Mesenteric fat pad (tissue), 1 donor: ENCODE measurements around the gene HSD17B11. TPM values are rescaled to one million over a fixed set of nuclear protein-coding genes. Genes with fewer than 3 reads are reported as not detected.
"Not testable (repeated sequence)": the region's sequence is repeated elsewhere in the genome, so short reads cannot be mapped to it uniquely, and the experiment has no call there.

Experiments used
- DNase-seq: peaks from one replicate; pipeline ENCODE4 v3.0.0-alpha.2; 2020; ENCODE audit warnings: low spot score
- total RNA-seq: library from RNA; stranded (reverse); fragmentation: NEBNext Ultra II Directional; extraction: Animal tissue kit (Norgen Biotek cat#: 25700); gene quantifications from one replicate; pipeline ENCODE4 v1.2.1, GENCODE V29; 2021
- donor health status: DM: yes; HTN: yes; CAD: no.

The HSD17B11 gene
- total RNA-seq, 1 donor from 2014 or later, result 52.7 TPM

DNA sequence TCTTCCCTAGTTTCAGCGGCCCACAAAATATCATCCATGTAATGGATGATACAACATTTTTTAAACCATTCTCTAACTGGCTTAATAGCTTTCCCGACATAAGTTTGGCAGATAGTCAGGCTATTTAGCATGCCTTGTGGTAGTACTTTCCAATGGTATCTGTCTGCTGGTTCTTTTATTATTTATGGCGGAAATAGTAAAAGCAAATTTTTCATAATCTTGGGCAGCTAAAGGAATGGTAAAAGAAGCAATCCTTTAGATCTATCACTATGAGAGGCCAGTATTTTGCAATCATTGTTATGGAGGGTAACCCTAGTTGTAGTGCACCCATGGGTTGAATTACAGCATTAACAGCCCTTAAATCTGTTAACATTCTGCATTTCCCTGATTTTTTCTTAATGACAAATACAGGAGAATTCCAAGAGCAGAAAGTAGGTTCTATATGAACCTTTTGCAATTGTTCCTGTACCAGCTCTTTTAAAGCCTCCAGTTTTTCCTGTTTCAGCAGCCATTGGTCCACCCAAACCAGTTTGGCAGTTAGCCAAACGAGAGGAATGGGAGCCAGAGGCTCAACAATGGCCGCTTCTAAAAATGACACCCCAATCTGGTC is 14.3 kb upstream of the HSD17B11 start:
- no peak for DNase-seq

GRCh38 chr4:87403732-87404131 is 12.7 kb upstream of the HSD17B11 start:
- DNase-seq, result not testable (repeated sequence)

- no peak for DNase-seq
Observed at GRCh38 chr4:87399954-87400353, 9.0 kb upstream of the HSD17B11 start.

DNA sequence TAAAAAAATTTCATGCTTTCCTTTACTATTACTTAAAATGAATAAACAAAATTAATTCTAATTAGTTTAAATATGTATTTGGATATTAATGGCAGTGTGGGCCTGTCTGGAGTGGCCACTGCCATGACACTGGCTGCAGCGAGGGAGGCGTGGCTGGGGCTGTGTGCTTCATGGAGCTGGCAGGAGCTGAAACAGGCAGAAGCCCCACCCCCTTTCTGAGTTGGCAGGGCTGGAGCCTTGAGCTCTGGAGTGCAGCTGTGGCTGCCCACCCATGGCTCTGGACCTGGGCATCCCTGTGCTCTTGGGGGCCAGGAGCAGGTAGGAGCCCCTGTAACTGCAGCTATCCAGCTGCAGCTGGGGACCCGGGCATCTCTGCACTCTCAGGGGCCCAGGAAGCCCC is 8.2 kb upstream of the HSD17B11 start:
- no peak for DNase-seq

DNA sequence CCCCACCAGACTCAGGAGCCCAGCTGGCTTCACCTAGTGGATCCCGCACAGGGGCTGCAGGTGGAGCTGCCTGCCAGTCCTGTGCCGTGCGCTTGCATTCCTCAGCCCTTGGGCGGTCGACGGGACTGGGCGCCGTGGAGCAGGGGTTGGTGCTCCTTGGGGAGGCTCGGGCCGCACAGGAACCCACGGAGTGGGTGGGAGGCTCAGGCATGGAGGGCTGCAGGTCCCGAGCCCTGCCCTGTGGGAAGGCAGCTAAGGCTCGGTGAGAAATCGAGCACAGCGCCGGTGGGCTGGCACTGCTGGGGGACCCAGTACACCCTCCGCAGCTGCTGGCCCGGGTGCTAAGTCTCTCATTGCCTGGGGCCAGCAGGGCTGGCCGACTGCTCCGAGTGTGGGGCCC is 4.9 kb upstream of the HSD17B11 start:
- DNase-seq, result not testable (repeated sequence)

DNA sequence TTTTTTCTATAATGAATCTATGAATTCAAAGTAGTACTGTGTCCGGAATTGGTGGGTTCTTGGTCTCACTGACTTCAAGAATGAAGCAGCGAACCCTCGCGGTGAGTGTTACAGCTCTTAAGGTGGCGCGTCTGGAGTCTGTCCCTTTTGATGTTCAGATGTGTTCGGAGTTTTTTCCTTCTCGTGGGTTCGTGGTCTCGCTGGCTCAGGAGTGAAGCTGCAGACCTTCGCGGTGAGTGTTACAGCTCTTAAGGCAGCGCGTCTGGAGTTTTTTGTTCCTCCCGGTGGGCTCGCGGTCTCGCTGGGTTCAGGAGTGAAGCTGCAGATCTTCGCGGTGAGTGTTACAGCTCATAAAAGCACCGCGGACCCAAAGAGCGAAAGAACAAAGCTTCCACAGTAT is 4.1 kb upstream of the HSD17B11 start:
- not testable (repeated sequence) for DNase-seq

DNA sequence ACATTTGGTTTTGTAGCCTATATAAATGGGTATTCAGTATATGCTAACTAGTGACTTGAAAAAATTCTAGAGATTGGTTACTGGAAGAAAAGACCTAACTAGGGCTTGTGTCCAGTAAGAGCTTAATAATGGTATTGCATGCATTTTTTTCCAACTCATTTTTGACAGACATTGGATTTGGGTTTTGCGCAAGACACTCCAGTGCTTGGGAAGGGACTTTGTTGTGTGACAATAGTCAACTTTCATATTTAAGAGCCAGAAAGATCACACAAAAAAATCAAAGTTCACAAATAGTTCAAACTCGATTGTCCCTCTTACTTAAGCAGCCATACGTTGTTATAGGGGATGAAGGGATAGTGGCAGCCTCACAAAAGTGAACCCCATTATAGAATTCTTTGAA is 1.2 kb upstream of the HSD17B11 start:
- DNase-seq, result no peak

DNA sequence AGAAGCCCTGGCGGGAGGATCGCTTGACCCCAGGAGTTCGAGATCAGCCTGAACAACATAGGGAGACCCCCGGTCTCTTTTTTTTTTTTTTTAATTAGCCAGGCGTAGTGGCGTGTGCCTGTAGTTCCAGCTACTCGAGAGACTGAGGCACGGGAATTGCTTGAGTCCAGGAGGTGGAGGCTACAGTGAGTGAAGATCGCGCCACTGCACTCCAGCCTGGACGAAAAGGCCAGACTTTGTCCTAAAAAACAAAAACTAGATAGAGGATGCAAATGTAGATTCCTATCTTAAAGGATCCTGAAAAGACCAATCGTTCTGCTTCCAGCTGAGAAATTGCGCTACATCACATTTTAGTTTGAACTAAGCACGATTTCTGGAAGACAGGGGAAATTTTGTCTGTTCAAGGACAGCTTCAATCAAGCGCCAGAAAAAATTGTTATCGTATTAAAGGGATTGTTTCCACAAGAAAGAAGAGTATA is 627 bp upstream of the HSD17B11 start:
- DNase-seq, result no peak

- no peak for DNase-seq
Observed at GRCh38 chr4:87390551-87390890, 467 bp downstream of the HSD17B11 start.

GRCh38 chr4:87390055-87390454 is 933 bp downstream of the HSD17B11 start:
- not testable (repeated sequence) for DNase-seq

GRCh38 chr4:87388901-87389300 is 2.1 kb downstream of the HSD17B11 start:
- DNase-seq, result no peak

- no peak for DNase-seq
Observed at GRCh38 chr4:87387237-87387636, 3.8 kb downstream of the HSD17B11 start.

DNA sequence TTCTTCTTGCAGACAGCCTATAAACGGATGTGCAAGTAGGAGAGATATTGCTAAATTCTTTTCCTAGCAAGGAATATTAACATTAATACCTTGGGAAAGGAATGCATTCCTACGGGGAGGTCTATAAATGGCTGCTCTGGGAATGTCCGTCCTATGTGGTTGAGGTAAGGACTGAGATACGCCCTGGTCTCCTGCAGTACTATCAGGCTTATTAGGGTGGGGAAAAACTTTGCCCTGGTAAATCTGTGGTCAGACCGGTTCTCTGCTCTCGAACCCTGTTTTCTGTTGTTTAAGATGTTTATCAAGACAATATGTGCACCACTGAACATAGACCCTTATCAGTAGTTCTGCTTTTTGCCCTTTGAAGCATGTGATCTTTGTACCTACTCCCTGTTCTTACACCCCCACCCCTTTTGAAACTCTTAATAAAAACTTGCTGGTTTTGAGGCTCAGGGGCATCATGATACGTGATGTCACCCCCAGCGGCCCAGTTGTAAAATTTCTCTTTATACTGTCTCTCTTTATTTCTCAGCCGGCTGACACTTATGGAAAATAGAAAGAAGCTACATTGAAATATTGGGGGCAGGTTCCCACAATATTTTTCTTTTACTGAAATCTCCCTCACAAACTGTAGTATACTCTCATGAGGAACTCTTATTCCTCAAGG is 6.4 kb downstream of the HSD17B11 start:
- DNase-seq, result not testable (repeated sequence)

DNA sequence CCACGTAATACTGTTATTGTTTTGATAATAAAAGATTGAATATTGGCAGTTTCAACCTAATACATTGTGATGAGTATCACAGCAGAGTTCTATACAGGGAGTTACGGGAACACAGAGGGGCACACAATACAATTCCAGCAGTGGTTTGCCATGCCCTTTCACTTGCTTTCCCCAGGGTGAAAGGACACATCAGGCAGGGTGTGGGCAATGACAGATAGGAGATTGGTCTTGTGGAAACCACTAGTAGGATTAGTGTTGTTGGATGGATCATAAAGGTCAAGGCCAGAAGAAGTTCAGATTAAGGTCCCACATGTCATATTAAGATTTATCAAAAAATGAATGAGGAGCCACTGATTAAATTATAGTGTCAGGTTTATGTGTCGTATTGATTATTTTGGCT is 8.1 kb downstream of the HSD17B11 start:
- no peak for DNase-seq

DNA sequence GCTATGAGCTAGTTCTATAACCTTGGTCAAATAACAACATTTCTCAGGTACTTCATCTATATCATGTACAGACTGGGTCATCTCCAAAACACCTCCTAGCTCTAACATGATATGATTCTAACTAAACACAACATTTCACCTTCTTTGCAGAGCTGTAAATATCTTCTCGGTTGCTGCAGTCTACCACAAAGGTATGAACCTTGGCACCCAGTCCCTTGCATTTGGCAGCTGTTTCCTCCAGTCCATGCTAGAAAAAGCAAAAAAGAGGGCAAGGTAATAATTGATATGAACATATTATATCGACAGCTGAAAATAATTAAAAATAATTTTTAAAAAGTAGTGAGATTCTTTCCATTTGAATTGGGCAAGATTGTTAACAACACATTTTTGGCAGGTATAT is 8.9 kb downstream of the HSD17B11 start:
- DNase-seq, result no peak

DNA sequence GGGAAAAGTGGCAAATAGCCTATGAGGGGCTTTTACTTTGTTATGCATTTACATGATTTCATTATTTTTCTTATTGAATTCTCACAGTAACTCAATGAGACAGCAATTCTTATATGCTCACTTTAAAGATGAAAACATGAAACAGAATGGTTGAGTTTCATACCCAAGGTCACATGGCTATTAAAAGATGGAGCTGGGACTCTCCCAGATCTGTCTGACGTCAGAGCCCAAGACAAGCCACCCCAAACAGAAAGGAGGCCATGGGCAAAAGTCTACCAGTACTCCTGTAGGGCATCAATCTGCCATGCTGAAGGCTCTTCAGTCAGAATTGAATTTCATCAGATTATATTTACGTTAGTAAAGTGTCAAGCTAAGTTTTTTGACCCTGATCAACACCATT is 13.2 kb downstream of the HSD17B11 start:
- no peak for DNase-seq

DNA sequence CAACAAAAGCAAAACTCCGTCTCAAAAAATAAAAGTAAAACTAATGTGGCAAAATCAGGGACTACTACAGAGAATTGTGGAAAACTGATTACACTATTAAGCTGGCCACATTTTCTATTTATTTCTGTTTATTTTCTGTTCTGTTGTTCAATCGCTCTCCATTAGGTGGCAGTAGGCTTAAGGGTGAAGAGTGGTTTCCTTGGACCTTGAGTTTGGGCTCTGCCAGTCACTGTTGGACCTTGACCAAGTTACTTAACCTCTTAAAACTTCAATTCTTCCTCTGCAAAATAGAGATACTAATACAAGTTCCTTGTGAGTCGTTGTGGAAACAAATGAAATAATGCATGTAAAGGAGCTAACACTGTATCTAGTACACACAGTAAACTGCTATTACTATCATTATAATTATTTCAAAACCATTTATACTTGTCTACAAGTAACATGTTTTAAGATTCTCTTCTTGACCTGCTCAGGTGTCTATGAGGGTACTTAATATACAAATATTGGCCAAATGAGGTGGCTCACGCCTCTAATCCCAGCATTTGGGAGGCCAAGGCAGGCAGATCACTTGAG is 15.2 kb downstream of the HSD17B11 start:
- DNase-seq, result no peak

DNA sequence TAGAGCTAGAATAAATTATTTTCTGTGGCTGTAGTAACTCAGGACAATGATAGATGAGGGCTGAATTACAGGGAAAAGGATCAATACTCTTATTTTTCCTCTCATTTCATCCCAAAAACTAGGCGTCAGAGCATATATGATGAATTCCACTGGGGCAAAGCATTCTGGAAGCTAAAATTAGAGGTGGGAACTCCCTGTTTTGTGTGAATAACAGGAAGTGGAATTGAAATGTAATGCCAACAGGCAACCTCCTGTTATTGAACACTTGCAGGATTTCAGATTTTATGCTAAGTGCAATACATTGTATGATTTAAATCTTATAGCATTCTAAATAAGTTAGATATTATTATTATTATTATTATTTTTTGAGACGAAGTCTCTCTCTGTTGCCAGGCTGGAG is 20.9 kb downstream of the HSD17B11 start:
- DNase-seq, result no peak

DNA sequence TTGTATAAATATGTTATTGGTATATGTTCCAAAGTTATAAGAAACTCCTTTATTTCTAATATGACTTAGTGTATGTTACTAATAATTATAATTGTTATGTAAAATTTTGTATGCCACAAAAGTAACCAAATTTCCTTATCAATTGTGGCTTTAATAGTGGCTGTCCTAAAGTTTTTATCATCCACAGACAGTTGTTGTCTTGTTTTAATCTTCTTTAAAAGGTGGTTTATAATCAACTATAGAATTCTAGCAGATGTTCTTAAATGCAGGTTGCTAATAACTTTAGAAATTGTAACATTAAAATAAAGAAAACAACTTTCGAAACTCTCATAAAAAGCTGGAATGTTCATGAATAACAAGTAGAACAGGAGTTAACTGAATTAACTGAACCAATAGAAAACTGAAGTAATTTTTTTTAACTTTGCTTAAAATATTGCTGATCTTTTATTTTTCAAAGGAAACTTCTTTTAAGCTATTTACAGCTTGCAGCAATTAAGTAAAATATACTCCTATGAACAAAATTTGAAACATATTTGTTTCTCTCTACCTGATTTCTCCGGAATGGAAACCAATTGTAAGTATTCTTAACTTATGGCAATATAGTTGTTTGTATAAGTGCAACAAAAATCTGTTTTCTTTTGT is 24.3 kb downstream of the HSD17B11 start:
- DNase-seq, result no peak

DNA sequence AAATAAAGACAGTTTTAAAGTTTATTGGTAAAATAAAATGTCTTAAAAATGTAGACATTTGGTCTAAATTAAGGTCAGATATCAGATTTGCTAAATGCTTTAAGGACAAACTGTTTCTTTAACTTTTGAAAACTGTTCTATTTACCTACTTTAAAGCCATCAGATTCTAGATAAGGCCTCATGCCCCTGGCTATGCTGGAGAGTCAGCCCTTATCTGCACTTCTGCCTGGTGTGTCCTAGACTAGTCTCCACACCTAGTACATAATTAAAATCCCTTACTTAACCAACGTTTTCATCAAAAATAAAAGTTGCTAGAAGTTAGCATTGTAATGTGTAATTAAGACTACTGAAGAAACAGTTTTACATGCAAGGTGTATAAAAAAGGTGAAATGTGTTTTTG is 25.6 kb downstream of the HSD17B11 start:
- DNase-seq, result no peak

DNA sequence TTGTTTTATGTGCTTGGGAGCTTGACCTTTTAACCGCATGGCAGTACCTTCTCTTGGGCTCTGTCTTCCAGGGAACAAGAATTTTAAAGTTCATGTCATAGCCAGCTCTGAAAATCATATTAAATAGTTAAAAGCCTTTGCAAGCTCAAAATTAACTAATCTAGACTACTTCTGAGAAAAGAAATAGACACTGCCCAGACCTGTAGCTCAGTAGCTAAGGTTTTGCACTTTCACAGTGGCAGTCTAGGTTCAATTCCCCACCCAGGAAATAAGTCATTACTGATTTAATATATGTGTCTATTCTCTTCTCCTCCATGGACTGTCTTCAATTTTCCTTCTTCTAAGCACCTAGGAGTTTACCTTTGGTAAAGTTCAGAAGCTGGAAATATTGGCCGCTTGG is 27.4 kb downstream of the HSD17B11 start:
- DNase-seq, result no peak

DNA sequence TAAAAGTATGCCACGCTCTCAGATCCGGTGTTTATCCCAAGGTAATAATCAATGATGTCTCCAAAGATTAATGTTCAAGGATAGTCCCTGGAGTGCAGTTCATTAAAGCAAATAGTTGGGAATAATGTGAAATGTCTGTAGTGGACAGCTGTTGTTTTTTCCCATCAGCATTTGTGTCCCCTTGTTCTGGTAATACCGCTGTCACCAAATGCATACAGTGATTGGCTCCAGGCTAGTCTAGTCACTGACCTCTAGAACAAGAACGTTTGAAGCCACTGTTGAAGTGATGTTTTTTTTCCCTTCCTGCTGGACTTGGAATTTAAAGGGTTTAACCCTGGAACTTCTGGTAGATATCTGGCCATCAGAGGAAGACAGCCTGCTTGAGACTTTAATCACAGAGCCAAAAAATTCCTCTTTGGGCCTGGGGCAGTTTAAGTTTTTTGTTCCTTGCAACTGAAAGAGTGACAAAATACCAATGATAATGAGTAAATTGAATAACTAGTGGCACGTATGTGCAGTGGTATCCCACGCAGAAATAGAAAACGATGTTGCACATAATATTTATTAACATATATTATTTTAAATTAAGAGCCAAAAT is 30.6 kb downstream of the HSD17B11 start:
- no peak for DNase-seq
